Brain microvascular endothelial cell (primary cell): ENCODE data around the gene SH3PXD2A.

Experiments used
- DNase-seq: peaks from one replicate; pipeline ENCODE4 v3.0.0-alpha.2; 2020
- H3K27ac ChIP-seq: fragments of 250-450 bp; sonication (Bioruptor Pico); 2 replicates; pipeline ENCODE4 v1.5.1; 2020; ENCODE audit warnings: mild to moderate bottlenecking, moderate library complexity
- H3K27me3 ChIP-seq: fragments of 250-450 bp; sonication (Bioruptor Pico); replicated peaks from 2 replicates; pipeline ENCODE4 v1.5.1; 2020; ENCODE audit warnings: mild to moderate bottlenecking
- H3K36me3 ChIP-seq: fragments of 250-450 bp; sonication (Bioruptor Pico); replicated peaks from 2 replicates; pipeline ENCODE4 v1.5.1; 2020; ENCODE audit warnings: mild to moderate bottlenecking
- H3K4me3 ChIP-seq: 2 replicates; pipeline ENCODE4 v1.5.1; 2011; ENCODE audit warnings: low read depth, mild to moderate bottlenecking, control low read depth, low read length, moderate library complexity
- CTCF ChIP-seq: IDR thresholded peaks from 2 replicates; pipeline ENCODE4 v1.5.1; 2011; ENCODE audit warnings: low read depth, mild to moderate bottlenecking, moderate library complexity, low read length, control low read depth, inconsistent platforms; ENCODE audit errors: missing control alignments
- in situ Hi-C: cut with HindIII; loops from 2 replicates; pipeline ENCODE4 v1.10.0; 2017; ENCODE audit warnings: low sequenced_read_pairs, low pct_ligation_motif_present

The SH3PXD2A gene

GRCh38 chr10:103706047-103706446 is 149.3 kb downstream of the SH3PXD2A start:
- in situ Hi-C loops = loop anchor here (25.0 kb wide), 1 partner anchor 156 kb away; the partner anchor contains the start of gene SH3PXD2A
- peak; percentile 20 for TF ChIP-seq CTCF
- no peak overlapping the region for H3K27ac ChIP-seq

GRCh38 chr10:103703941-103704919 is 151.1 kb downstream of the SH3PXD2A start:
- TF ChIP-seq CTCF = no peak
- in situ Hi-C loops = loop anchor here (25.0 kb wide), 1 partner anchor 158 kb away; the partner anchor contains the start of gene SH3PXD2A
- no peak for DNase-seq

More at GRCh38 chr10:103706047-103706446, 149.3 kb downstream of the SH3PXD2A start:
- Histone ChIP-seq H3K4me3 (no peak overlapping the region), H3K36me3 (no peaks in the 10 kb centered on the region), H3K27me3 (no peaks in the 10 kb centered on the region)
- DNase-seq = no peak

GRCh38 chr10:103701380-103702222 is 153.8 kb downstream of the SH3PXD2A start:
- H3K36me3 ChIP-seq = no peaks in the 10 kb centered on the region
- no peak for DNase-seq
- H3K27ac ChIP-seq = no peak overlapping the region
- in situ Hi-C loops = loop anchor here (25.0 kb wide), 1 partner anchor 161 kb away; the partner anchor contains the start of gene SH3PXD2A
- H3K27me3 ChIP-seq = no peaks in the 10 kb centered on the region
- H3K4me3 ChIP-seq = no peak overlapping the region
- TF ChIP-seq CTCF = no peak

More at GRCh38 chr10:103703941-103704919, 151.1 kb downstream of the SH3PXD2A start:
- H3K27me3 ChIP-seq = no peaks in the 10 kb centered on the region
- no peaks in the 10 kb centered on the region for H3K36me3 ChIP-seq
- H3K27ac ChIP-seq = no peak overlapping the region
- H3K4me3 ChIP-seq = no peak overlapping the region

- Histone ChIP-seq H3K4me3 (no peak overlapping the region), H3K36me3 (no peaks in the 10 kb centered on the region), H3K27me3 (no peaks in the 10 kb centered on the region), H3K27ac (no peak overlapping the region)
- in situ Hi-C loops = loop anchor here (25.0 kb wide), 1 partner anchor 162 kb away; the partner anchor contains the start of gene SH3PXD2A
- TF ChIP-seq CTCF = no peak
- no peak for DNase-seq
These were observed 155.0 kb downstream of the SH3PXD2A start for GRCh38 chr10:103700436-103700715.

GRCh38 chr10:103699611-103700435 is 155.6 kb downstream of the SH3PXD2A start:
- H3K27me3 ChIP-seq = no peaks in the 10 kb centered on the region
- no peak for DNase-seq
- no peak overlapping the region for H3K27ac ChIP-seq
- no peaks in the 10 kb centered on the region for H3K36me3 ChIP-seq
- no peak overlapping the region for H3K4me3 ChIP-seq
- in situ Hi-C loops = loop anchor here (25.0 kb wide), 1 partner anchor 162 kb away; the partner anchor contains the start of gene SH3PXD2A
- TF ChIP-seq CTCF = peak; percentile 55
